ENCODE results near the gene HOXB5.

DNA sequence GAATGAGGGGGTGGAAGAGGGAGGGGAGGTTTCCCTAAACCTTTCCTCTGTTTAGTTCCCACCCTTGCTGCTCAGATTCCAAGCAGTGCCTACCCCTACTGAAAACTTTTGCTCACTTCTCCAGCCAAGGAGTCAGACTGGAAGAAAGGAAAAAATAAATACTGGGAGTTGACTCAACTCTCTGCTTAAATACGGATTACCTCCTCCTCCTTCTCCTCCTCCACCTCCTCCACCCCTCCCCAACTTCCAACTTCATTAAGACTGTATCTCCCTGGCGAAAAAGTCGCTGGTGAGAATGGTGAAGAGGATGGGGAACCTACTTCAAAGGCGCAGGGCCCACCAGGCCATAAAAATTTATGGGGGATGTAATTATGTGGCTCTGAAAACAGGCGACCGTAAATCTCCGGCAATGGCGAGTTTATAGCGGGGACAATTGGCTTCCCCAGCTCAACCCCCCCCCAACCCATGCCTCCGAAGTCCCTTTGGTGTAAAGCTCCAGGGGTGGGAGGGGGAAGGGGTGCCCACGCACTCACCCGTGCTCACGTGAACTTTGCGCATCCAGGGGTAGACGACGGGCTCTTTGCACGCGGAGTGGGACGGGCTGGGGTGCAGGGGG is 16.1 kb downstream of the HOXB5 start:
- peak; percentile 72 for TF ChIP-seq POLR2AphosphoS5 (IDR thresholded peaks at IDR 0.05)
- no peak for TF ChIP-seq CTCF (IDR thresholded peaks at IDR 0.05)
- no peak for TF ChIP-seq POLR2A (IDR thresholded peaks at IDR 0.05)

Data from gastroesophageal sphincter (tissue), 3 donors.